PFSK-1 (cell line): ENCODE data around the gene HYI.

ENCODE experiments used
- POLR2AphosphoS5 ChIP-seq: IDR thresholded peaks from 2 replicates; pipeline ENCODE4 v1.6.1; 2012; ENCODE audit warnings: low read depth, mild to moderate bottlenecking, control low read depth, low read length, moderate library complexity
- TF ChIP-seq, protein P1 (sequence below), 2 experiments: IDR thresholded peaks; 2 replicates each; pipeline versions ENCODE4 v1.6.1 to v1.8.0; 2011 to 2012; ENCODE audit warnings: low read depth in 2 of 2, low read length in 2 of 2, control low read depth in 1 of 2, inconsistent platforms in 1 of 2, mild to moderate bottlenecking in 1 of 2, moderate library complexity in 1 of 2; ENCODE audit not compliant: insufficient read depth in 1 of 2

GRCh38 chr1:43441166-43441893 lies 12.4 kb downstream of the HYI start:
- no peak for TF ChIP-seq POLR2AphosphoS5
- TF ChIP-seq, protein P1, sequence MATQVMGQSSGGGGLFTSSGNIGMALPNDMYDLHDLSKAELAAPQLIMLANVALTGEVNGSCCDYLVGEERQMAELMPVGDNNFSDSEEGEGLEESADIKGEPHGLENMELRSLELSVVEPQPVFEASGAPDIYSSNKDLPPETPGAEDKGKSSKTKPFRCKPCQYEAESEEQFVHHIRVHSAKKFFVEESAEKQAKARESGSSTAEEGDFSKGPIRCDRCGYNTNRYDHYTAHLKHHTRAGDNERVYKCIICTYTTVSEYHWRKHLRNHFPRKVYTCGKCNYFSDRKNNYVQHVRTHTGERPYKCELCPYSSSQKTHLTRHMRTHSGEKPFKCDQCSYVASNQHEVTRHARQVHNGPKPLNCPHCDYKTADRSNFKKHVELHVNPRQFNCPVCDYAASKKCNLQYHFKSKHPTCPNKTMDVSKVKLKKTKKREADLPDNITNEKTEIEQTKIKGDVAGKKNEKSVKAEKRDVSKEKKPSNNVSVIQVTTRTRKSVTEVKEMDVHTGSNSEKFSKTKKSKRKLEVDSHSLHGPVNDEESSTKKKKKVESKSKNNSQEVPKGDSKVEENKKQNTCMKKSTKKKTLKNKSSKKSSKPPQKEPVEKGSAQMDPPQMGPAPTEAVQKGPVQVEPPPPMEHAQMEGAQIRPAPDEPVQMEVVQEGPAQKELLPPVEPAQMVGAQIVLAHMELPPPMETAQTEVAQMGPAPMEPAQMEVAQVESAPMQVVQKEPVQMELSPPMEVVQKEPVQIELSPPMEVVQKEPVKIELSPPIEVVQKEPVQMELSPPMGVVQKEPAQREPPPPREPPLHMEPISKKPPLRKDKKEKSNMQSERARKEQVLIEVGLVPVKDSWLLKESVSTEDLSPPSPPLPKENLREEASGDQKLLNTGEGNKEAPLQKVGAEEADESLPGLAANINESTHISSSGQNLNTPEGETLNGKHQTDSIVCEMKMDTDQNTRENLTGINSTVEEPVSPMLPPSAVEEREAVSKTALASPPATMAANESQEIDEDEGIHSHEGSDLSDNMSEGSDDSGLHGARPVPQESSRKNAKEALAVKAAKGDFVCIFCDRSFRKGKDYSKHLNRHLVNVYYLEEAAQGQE (IDR thresholded peaks at IDR 0.05; ENCODE audit: insufficient read depth in 1 of 2, low read depth in 2 of 2, low read length in 2 of 2) = no peak
